ENCODE results near the gene DENND5A.

- TF ChIP-seq POLR2AphosphoS5 (IDR thresholded peaks at IDR 0.05; ENCODE audit: low read depth, low read length) (peak; percentile 9; the same call in 1 of the 2 replicates), TCF7L2 (IDR thresholded peaks at IDR 0.05; ENCODE audit: low read depth, low read length) (no peak), SIN3A (IDR thresholded peaks at IDR 0.05; ENCODE audit: borderline replicate concordance, insufficient read depth, low read depth, low read length) (no peak)
- TF ChIP-seq, protein P1, sequence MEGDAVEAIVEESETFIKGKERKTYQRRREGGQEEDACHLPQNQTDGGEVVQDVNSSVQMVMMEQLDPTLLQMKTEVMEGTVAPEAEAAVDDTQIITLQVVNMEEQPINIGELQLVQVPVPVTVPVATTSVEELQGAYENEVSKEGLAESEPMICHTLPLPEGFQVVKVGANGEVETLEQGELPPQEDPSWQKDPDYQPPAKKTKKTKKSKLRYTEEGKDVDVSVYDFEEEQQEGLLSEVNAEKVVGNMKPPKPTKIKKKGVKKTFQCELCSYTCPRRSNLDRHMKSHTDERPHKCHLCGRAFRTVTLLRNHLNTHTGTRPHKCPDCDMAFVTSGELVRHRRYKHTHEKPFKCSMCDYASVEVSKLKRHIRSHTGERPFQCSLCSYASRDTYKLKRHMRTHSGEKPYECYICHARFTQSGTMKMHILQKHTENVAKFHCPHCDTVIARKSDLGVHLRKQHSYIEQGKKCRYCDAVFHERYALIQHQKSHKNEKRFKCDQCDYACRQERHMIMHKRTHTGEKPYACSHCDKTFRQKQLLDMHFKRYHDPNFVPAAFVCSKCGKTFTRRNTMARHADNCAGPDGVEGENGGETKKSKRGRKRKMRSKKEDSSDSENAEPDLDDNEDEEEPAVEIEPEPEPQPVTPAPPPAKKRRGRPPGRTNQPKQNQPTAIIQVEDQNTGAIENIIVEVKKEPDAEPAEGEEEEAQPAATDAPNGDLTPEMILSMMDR (IDR thresholded peaks at IDR 0.05): peak; percentile 100
Measured at GRCh38 chr11:9137293-9138132, 127.6 kb downstream of the DENND5A start.

Measured in Panc1 (cell line).